NCI-H1436 treated with DMSO at 0.1 percent for 48 hours (cell line): ENCODE measurements around the gene CCDC124.

Source experiments
- DNase-seq: peaks from one replicate; lab custom pipeline; 2025; lab: John Stamatoyannopoulos, UW

CCDC124 gene

DNA sequence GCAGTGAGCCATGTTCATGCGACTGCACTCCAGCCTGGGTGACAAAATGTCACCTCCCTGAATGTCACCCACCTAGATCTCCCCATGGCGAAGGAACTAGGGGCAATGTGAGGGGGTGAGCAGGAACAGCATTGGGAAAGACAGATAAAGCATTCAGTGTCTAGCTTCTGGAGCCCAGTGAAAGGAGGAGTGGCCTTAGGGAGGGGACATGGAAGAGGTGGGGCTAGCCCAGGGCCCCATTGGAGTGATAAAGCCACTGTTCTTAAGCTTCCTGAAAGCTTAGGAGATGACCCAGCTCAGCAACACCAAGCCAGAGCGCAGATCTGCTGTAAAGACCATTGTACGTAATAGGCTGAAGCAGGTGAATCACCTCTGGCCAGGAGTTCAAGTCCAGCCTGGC lies 21.1 kb downstream of the CCDC124 start:
- DNase-seq: no peak

DNA sequence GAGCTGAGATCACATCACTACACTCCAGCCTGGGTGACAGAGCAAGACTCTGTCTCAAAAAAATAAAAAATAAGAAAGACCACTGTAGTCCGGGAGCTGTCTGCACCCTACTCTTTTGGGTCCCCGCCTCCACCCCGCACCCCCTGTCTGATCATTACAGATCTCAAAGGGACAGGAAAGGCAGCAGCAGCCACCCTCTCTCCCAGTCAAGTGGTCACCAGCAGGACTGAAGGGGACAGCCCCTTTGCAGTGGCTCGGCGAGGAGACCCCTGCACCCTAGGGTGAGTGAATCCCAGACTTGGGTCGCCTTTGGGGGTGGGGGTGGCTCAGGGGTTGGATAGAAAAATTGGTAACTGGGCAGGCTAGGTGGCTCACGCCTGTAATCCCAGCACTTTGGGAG lies 21.6 kb downstream of the CCDC124 start:
- no peak for DNase-seq

GRCh38 chr19:17957149-17957849 lies 24.5 kb downstream of the CCDC124 start:
- no peak for DNase-seq

GRCh38 chr19:17957885-17958284 lies 25.1 kb downstream of the CCDC124 start:
- DNase-seq: no peak

GRCh38 chr19:17963936-17964691 lies 31.3 kb downstream of the CCDC124 start:
- DNase-seq: no peak

- DNase-seq: no peak
Measured at GRCh38 chr19:17965370-17966128, 32.7 kb downstream of the CCDC124 start.

- no peak for DNase-seq
Measured at GRCh38 chr19:17966129-17966483, 33.3 kb downstream of the CCDC124 start.

DNA sequence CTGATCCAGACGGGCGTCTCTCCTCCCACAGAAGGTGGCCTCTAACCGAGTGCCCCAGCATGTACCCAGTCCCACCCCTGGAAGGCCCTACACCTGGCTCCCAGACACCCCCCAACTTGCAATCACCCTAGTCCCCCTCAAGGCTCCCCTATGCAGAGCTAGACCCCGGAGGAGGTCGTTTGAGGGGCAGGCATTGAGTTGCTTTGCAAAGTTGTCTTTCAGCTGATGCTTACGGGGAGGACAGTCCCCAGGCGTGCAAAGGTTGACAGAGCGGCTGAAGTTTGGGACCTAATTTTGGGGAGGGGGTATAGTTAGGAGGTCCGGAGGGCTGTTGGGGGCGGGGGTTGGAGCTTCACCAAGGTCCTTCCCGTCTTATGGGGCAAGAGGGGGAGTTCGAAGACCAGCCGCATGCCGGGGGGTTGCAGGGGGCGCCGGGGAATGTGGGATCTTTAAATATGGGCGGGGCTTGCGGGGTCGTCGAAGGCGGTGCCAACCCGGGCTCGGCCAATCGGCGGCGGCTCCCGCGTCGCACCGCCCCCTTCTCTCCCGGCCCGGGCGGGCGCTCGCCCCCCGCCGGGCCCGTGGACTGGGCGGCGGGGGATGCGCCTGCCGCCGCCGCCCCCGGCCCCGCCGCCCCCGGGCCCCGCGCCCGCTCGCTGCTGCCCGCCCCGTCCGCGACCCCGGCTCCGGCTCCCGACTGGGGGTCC lies 33.9 kb downstream of the CCDC124 start, which contains the start of gene KCNN1:
TSS of gene KCNN1 (plus strand) at position 558 of the 707 bp plus-strand sequence. CDS start 6,782 bp downstream, outside the sequence.
- DNase-seq: no peak

- no peak for DNase-seq
Measured at GRCh38 chr19:17967257-17968051, 34.6 kb downstream of the CCDC124 start.

DNA sequence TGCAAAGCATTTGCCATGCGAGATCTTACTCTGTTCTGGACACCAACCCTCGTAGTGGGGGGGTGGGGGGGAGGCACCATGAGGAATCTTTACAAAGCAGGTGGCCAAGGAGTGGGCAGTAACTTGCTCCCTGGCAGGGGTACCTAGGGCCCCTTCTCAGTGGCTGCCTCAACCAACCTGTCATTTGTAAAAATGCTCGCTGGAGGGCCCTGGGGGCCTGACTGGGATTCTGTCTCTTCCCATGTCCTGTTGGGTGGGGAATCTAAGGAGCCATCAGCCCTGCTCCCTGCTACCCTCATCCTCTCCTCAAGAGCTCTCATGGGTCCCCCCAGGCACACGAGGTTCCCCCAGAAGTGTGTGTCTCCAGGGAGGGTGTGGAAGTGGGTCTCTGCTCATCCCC lies 35.5 kb downstream of the CCDC124 start:
- DNase-seq: no peak

- no peak for DNase-seq
Measured at GRCh38 chr19:17969096-17969792, 36.4 kb downstream of the CCDC124 start.

- DNase-seq: no peak
Measured at GRCh38 chr19:17972230-17972629, 39.4 kb downstream of the CCDC124 start.

GRCh38 chr19:17973759-17974158 lies 40.9 kb downstream of the CCDC124 start:
- DNase-seq: no peak

DNA sequence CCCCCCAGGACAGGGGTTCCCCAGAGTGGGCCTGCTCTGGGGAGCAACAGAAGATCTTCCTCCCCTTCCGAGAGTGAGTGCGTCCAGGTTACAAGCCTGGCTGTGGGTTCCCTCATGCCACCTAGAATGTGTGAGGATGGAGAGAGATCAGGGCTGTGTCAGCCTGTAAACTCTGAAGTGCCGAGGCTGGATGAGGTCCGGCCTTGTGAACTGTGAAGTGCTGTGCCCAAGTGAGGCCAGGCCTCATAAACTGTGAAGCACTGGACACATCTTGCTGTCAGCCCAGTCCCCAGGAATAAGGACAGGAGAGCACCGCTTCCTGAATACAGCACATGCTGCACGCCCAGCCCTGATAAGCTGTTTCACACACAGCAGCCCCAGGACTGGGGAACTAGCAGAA lies 41.7 kb downstream of the CCDC124 start:
- no peak for DNase-seq

GRCh38 chr19:17975032-17975431 lies 42.2 kb downstream of the CCDC124 start:
- no peak for DNase-seq

- no peak for DNase-seq
Measured at GRCh38 chr19:17977021-17977420, 44.2 kb downstream of the CCDC124 start.

GRCh38 chr19:17977488-17977887 lies 44.7 kb downstream of the CCDC124 start:
- no peak for DNase-seq

DNA sequence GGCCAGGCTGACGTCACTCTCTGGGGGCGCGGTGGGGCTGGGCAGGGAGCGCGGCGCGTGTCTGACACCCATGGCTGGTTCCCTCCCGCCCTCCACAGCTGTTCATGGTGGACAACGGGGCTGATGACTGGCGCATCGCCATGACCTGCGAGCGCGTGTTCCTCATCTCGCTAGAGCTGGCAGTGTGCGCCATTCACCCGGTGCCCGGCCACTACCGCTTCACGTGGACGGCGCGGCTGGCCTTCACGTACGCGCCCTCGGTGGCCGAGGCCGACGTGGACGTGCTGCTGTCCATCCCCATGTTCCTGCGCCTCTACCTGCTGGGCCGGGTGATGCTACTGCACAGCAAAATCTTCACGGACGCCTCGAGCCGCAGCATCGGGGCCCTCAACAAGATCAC lies 48.8 kb downstream of the CCDC124 start:
- no peak for DNase-seq

- DNase-seq: no peak
Measured at GRCh38 chr19:17982430-17982829, 49.6 kb downstream of the CCDC124 start.

GRCh38 chr19:17985037-17985818 lies 52.4 kb downstream of the CCDC124 start:
- DNase-seq: no peak
